ENCODE results near the gene ZNF283.

The ZNF283 gene

GRCh38 chr19:43826787-43827754 lies at the start of gene ZNF283:
ZNF283 (plus strand) TSS chr19:43827321; CDS start chr19:43833505, 6,184 bp downstream.
- TF ChIP-seq CTCF (IDR thresholded peaks at IDR 0.05; ENCODE audit: low read depth, low read length, missing control alignments), result no peak
- H3K4me3 ChIP-seq (replicated peaks; ENCODE audit: low read depth, low read length), result peak within 1 kb of the TSS; percentile 62
- peak; percentile 86 for DNase-seq (ENCODE audit: extremely low read depth, low read depth)

DNA sequence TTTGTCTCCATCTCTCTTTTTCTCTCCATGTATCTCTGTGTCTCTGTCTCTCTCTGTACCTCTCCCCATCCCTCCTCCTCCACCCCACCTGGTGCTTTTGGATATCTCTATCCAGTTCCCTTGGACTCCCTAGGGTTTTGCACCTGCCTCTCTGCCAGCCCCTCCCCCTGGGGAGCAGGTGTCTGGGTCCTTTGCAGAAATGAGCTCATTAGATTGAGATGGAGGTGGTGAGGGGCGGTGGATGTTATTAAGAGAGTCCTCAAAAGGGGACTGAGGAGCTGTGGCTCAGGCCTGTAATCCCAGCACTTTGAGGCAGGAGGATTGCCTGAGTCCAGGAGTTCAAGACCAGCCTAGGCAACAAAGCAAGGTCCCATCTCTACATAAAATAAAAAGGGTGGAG lies 48.5 kb upstream of the ZNF283 start:
- H3K4me3 ChIP-seq (replicated peaks; ENCODE audit: low read depth, low read length), result no peak overlapping the region
- DNase-seq (ENCODE audit: extremely low read depth, low read depth), result no peak
- TF ChIP-seq CTCF (IDR thresholded peaks at IDR 0.05; ENCODE audit: low read depth, low read length, missing control alignments), result no peak

GRCh38 chr19:43779147-43779819 lies 47.8 kb upstream of the ZNF283 start:
- H3K4me3 ChIP-seq (replicated peaks; ENCODE audit: low read depth, low read length), result no peak overlapping the region
- TF ChIP-seq CTCF (IDR thresholded peaks at IDR 0.05; ENCODE audit: low read depth, low read length, missing control alignments), result no peak

DNA sequence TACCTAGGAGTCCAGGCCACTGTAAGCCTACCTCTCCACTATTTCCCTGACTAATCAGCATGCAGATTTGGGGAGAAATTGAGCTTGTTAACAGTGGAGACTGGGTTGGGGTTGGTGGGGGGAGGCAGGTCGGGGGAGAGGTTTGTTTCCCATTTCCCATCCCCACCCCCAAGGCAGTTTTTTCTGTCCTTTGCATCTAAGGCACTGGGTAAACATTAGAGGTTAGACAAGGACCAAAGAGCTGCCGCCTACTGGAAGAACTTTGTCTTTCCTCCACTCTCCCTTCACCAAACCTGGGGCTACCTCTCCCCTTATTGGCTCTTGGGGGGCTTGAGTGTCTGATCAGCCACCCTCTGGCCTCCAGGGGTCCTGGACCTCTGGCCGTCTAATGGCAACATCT lies 47.3 kb upstream of the ZNF283 start:
- H3K4me3 ChIP-seq (replicated peaks; ENCODE audit: low read depth, low read length), result no peak overlapping the region
- TF ChIP-seq CTCF (IDR thresholded peaks at IDR 0.05; ENCODE audit: low read depth, low read length, missing control alignments), result no peak
- no peak for DNase-seq (ENCODE audit: extremely low read depth, low read depth)

More at GRCh38 chr19:43779147-43779819, 47.8 kb upstream of the ZNF283 start:
- DNase-seq (ENCODE audit: extremely low read depth, low read depth), result no peak

DNA sequence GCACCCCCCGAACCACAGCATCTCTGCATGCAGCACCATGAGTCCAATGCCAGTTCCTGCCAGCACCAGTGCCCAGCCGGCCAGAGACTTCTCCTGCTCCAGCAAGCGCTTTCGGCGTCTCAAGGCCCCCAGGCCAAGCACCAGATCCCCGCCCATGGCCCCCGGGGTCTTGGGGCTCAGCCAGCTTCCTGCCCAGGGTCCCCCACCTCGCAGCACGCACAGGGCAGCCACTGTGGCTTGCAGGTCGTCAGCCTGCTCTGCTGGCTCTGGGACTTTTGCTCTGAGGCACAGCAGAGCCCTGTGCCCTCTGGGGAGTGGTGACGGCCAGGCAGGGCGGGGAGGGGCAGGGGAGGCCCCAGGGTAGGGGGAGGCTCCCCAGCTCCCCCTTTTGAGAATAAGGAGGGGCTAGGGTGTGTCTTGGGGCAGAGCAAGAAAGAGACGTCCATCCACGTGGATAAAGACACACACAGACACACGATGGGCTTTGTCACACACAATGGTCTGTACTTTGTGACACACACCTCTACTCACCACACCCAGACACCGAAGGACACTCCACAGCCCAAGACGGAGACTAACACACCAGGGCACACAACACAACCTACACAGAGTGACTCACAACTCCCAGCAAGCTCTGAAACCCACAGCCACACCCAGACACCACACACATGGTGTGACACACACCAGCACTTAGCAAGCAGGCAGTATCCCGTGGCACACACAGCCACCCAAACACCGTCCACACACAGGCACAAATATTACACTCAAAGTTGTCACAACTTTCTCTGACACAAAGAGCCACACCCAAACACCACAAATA lies 46.2 kb upstream of the ZNF283 start, which contains the start of gene KCNN4:
TSS of gene KCNN4 (minus strand) at position 268 of the 820 bp plus-strand sequence. CDS start at position 156, 112 bp downstream.
- DNase-seq (ENCODE audit: extremely low read depth, low read depth), result peak; percentile 61
- TF ChIP-seq CTCF (IDR thresholded peaks at IDR 0.05; ENCODE audit: low read depth, low read length, missing control alignments), result no peak
- H3K4me3 ChIP-seq (replicated peaks; ENCODE audit: low read depth, low read length), result peak within 1 kb of the TSS; percentile 13

- DNase-seq (ENCODE audit: extremely low read depth, low read depth), result no peak
- H3K4me3 ChIP-seq (replicated peaks; ENCODE audit: low read depth, low read length), result no peak overlapping the region
- TF ChIP-seq CTCF (IDR thresholded peaks at IDR 0.05; ENCODE audit: low read depth, low read length, missing control alignments), result no peak
Measured at GRCh38 chr19:43781630-43782310, 45.4 kb upstream of the ZNF283 start.

Data from HFF-Myc (cell line).